ENCODE data around the gene DNAJC17. TPM values are rescaled to one million over a fixed set of nuclear protein-coding genes. Genes with fewer than 3 reads are reported as not detected.

DNAJC17 gene
- total RNA-seq, 1 donor from 2014 or later: 55.6 TPM

- Mint-ChIP-seq H3K4me3 (ENCODE audit: unreplicated experiment) (no peak overlapping the region), H3K4me1 (ENCODE audit: unreplicated experiment) (no peaks in the 10 kb centered on the region), H3K27me3 (ENCODE audit: unreplicated experiment) (peaks cover 10% of the 10 kb centered on the region), H3K36me3 (ENCODE audit: low read depth, unreplicated experiment) (peaks cover 28% of the 10 kb centered on the region), H3K27ac (ENCODE audit: unreplicated experiment) (no peak overlapping the region), H3K9me3 (ENCODE audit: unreplicated experiment) (no peaks in the 10 kb centered on the region)
- no peak for DNase-seq (ENCODE audit: low spot score)
- no peak for TF ChIP-seq CTCF (IDR thresholded peaks at IDR 0.05; ENCODE audit: unreplicated experiment)
Measured at GRCh38 chr15:40773496-40773895, 33.8 kb downstream of the DNAJC17 start.

DNA sequence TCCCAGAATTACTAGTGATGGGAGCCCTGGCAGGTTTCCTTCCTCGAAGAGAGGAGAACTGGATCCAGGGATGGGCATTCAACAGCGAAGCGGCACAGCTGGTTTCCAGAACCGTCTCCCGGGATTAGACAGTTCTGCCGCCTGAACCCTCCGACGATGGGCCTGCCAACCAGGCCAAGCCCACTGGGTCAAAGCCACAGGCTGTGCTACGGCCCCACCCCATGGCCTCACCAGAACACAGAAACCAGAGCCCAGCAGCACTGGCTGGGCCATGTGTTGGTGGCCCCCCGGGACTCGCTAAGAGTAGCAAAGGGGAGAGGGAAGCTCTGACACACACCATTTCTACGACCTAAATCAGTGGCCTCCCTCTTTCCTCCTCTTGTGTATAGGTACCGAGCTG is 35.3 kb downstream of the DNAJC17 start:
- no peak for DNase-seq (ENCODE audit: low spot score)
- Mint-ChIP-seq H3K9me3 (ENCODE audit: unreplicated experiment) (no peaks in the 10 kb centered on the region), H3K36me3 (ENCODE audit: low read depth, unreplicated experiment) (peaks cover 25% of the 10 kb centered on the region), H3K27me3 (ENCODE audit: unreplicated experiment) (peaks cover 10% of the 10 kb centered on the region), H3K4me3 (ENCODE audit: unreplicated experiment) (no peak overlapping the region), H3K27ac (ENCODE audit: unreplicated experiment) (no peak overlapping the region), H3K4me1 (ENCODE audit: unreplicated experiment) (no peaks in the 10 kb centered on the region)
- no peak for TF ChIP-seq CTCF (IDR thresholded peaks at IDR 0.05; ENCODE audit: unreplicated experiment)

- no peak for DNase-seq (ENCODE audit: low spot score)
- peak overlapping the region; percentile 74 for H3K4me3 Mint-ChIP-seq (ENCODE audit: unreplicated experiment)
- no peak for TF ChIP-seq CTCF (IDR thresholded peaks at IDR 0.05; ENCODE audit: unreplicated experiment)
- no peaks in the 10 kb centered on the region for H3K9me3 Mint-ChIP-seq (ENCODE audit: unreplicated experiment)
- no peaks in the 10 kb centered on the region for H3K4me1 Mint-ChIP-seq (ENCODE audit: unreplicated experiment)
- no peak overlapping the region for H3K27ac Mint-ChIP-seq (ENCODE audit: unreplicated experiment)
- peaks cover 19% of the 10 kb centered on the region for H3K36me3 Mint-ChIP-seq (ENCODE audit: low read depth, unreplicated experiment)
- H3K27me3 Mint-ChIP-seq (ENCODE audit: unreplicated experiment): peaks cover 12% of the 10 kb centered on the region
Measured at GRCh38 chr15:40771242-40771641, 36.0 kb downstream of the DNAJC17 start.

GRCh38 chr15:40770147-40770721 is 37.0 kb downstream of the DNAJC17 start:
- Mint-ChIP-seq H3K27ac (ENCODE audit: unreplicated experiment) (no peak overlapping the region), H3K4me1 (ENCODE audit: unreplicated experiment) (peaks cover 1% of the 10 kb centered on the region), H3K4me3 (ENCODE audit: unreplicated experiment) (peak overlapping the region; percentile 51), H3K36me3 (ENCODE audit: low read depth, unreplicated experiment) (peaks cover 19% of the 10 kb centered on the region), H3K9me3 (ENCODE audit: unreplicated experiment) (no peaks in the 10 kb centered on the region), H3K27me3 (ENCODE audit: unreplicated experiment) (peaks cover 12% of the 10 kb centered on the region)
- DNase-seq (ENCODE audit: low spot score): no peak
- TF ChIP-seq CTCF (IDR thresholded peaks at IDR 0.05; ENCODE audit: unreplicated experiment): no peak

GRCh38 chr15:40769274-40770146 is 37.8 kb downstream of the DNAJC17 start, which contains the start of gene C15orf62:
Gene C15orf62, plus strand, starts transcription at chr15:40769980. Its CDS starts 516 bp downstream, at chr15:40770496.
- H3K9me3 Mint-ChIP-seq (ENCODE audit: unreplicated experiment): no peaks in the 10 kb centered on the region
- H3K4me3 Mint-ChIP-seq (ENCODE audit: unreplicated experiment): peak within 1 kb of the TSS; percentile 51
- no peak within 1 kb of the TSS for H3K27ac Mint-ChIP-seq (ENCODE audit: unreplicated experiment)
- TF ChIP-seq CTCF (IDR thresholded peaks at IDR 0.05; ENCODE audit: unreplicated experiment): no peak
- H3K27me3 Mint-ChIP-seq (ENCODE audit: unreplicated experiment): peaks cover 14% of the 10 kb centered on the region
- DNase-seq (ENCODE audit: low spot score): no peak
- H3K4me1 Mint-ChIP-seq (ENCODE audit: unreplicated experiment): peaks cover 6% of the 10 kb centered on the region
- peaks cover 13% of the 10 kb centered on the region for H3K36me3 Mint-ChIP-seq (ENCODE audit: low read depth, unreplicated experiment)
